Keratinocyte (primary cell): ENCODE measurements around the gene FYTTD1.

ENCODE experiments used
- EZH2 ChIP-seq: IDR thresholded peaks from one replicate; pipeline ENCODE4 v1.6.1; 2012; ENCODE audit warnings: inconsistent platforms, mild to moderate bottlenecking, low read length, moderate library complexity
- TF ChIP-seq, protein P1 (sequence below), 3 experiments: IDR thresholded peaks in 1 of 3; conservative IDR thresholded peaks in 1 of 3; optimal IDR thresholded peaks in 1 of 3; 2 replicates in 2 of 3; 3 replicates in 1 of 3; pipeline versions ENCODE3 to v1.5.1; 2011; ENCODE audit warnings: low read length in 3 of 3, mild to moderate bottlenecking in 3 of 3, moderate library complexity in 2 of 3, control low read depth in 1 of 3, inconsistent platforms in 1 of 3; ENCODE audit not compliant: insufficient read depth in 2 of 3; ENCODE audit errors: extremely low read depth in 1 of 3

DNA sequence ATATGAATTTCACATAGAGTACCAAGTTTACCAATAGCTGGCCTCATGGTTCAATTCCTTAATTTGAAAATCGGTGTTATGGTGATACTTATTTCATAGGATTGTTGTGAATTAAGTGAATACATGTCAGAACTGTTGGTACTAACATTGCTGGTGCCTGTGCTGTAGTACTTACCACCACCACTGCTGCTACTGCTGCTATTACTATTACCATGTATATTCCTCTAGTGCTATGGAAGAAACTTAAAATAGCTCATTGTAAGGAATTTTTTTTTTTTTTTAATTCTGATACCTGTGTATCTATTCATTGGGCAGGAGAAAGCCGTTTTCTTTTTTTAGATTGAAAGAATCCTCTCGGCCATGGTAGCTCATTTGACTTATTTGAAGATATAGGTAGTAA, 3.6 kb downstream of the FYTTD1 start:
- no peak for TF ChIP-seq EZH2
- TF ChIP-seq, protein P1, sequence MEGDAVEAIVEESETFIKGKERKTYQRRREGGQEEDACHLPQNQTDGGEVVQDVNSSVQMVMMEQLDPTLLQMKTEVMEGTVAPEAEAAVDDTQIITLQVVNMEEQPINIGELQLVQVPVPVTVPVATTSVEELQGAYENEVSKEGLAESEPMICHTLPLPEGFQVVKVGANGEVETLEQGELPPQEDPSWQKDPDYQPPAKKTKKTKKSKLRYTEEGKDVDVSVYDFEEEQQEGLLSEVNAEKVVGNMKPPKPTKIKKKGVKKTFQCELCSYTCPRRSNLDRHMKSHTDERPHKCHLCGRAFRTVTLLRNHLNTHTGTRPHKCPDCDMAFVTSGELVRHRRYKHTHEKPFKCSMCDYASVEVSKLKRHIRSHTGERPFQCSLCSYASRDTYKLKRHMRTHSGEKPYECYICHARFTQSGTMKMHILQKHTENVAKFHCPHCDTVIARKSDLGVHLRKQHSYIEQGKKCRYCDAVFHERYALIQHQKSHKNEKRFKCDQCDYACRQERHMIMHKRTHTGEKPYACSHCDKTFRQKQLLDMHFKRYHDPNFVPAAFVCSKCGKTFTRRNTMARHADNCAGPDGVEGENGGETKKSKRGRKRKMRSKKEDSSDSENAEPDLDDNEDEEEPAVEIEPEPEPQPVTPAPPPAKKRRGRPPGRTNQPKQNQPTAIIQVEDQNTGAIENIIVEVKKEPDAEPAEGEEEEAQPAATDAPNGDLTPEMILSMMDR (optimal IDR thresholded peaks at IDR 0.05 in 1 of 3, IDR thresholded peaks at IDR 0.05 in 1 of 3, conservative IDR thresholded peaks at IDR 0.05 in 1 of 3; ENCODE audit: extremely low read depth in 1 of 3, insufficient read depth in 2 of 3, low read length in 3 of 3), result peak in 1 of 3 experiments; percentile 11
